Measurements from ENCODE around the gene TMEM150C.

Gene TMEM150C

DNA sequence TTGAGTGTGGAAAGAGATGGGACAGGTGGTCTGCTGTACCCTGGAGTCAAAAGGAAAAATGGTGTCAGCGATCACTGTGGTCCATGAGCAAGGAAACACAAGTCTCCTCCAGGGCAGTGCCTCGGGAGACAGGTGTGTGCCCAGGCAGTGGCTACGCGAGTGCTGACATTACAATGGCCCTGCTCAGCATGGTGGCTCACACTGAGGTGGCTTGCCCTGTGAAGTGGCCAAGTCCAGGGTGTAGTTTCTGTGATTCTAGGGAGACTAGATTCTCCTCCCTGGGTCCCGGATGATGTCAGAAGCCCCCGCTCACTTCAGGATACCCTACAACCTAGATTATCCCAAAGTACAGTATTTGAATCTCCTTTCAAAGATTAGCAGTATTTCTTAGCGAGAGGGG is 44.8 kb upstream of the TMEM150C start:
- no peak overlapping the region for H3K4me2 ChIP-seq (ENCODE audit: low read length)
- H3F3A ChIP-seq (ENCODE audit: control insufficient read depth, insufficient read depth): no peaks in the 10 kb centered on the region
- H3K27ac ChIP-seq (ENCODE audit: low read depth, low read length): no peak overlapping the region
- TF ChIP-seq EZH2phosphoT487 (IDR thresholded peaks at IDR 0.05; ENCODE audit: borderline replicate concordance, low read length): no peak
- TF ChIP-seq, protein P1, sequence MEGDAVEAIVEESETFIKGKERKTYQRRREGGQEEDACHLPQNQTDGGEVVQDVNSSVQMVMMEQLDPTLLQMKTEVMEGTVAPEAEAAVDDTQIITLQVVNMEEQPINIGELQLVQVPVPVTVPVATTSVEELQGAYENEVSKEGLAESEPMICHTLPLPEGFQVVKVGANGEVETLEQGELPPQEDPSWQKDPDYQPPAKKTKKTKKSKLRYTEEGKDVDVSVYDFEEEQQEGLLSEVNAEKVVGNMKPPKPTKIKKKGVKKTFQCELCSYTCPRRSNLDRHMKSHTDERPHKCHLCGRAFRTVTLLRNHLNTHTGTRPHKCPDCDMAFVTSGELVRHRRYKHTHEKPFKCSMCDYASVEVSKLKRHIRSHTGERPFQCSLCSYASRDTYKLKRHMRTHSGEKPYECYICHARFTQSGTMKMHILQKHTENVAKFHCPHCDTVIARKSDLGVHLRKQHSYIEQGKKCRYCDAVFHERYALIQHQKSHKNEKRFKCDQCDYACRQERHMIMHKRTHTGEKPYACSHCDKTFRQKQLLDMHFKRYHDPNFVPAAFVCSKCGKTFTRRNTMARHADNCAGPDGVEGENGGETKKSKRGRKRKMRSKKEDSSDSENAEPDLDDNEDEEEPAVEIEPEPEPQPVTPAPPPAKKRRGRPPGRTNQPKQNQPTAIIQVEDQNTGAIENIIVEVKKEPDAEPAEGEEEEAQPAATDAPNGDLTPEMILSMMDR (IDR thresholded peaks at IDR 0.05; ENCODE audit: low read depth, low read length, poor library complexity, severe bottlenecking): no peak
- no peaks in the 10 kb centered on the region for H3K4me1 ChIP-seq (ENCODE audit: control insufficient read depth, low read length)
- H3K79me2 ChIP-seq (ENCODE audit: control insufficient read depth, low read length): no peaks in the 10 kb centered on the region
- H3K9me2 ChIP-seq (replicated peaks; ENCODE audit: control insufficient read depth, low read length): no peaks in the 10 kb centered on the region; the same call in 1 of the 2 replicates
- H3K9me3 ChIP-seq (ENCODE audit: control insufficient read depth, insufficient read depth, low read length): no peaks in the 10 kb centered on the region
- no peaks in the 10 kb centered on the region for H4K20me1 ChIP-seq (ENCODE audit: control insufficient read depth, insufficient read depth, low read depth, low read length)
- H3K4me3 ChIP-seq (ENCODE audit: low read length): no peak overlapping the region
- 0 out of 2 replicates have a peak, but pooled peaks cover 9% of the 10 kb centered on the region for H3K27me3 ChIP-seq (ENCODE audit: control insufficient read depth, low read length)
- no peaks in the 10 kb centered on the region for H3K36me3 ChIP-seq (ENCODE audit: control insufficient read depth, low read length)

DNA sequence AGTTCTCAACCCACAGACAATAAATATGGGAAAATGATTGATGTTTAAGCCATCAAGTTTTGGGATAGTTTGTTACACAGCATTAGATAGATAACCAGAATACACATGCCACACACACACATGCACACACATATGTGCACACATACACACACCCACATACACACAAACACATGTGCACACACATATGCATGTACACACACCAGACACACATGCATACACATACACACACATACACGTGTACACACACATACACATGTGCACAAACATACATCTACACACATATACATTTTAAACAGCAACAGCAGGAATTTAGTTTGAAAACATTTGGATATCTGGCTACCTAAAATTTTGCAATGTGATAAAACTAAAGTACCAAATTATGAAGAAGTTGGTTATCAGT is 42.7 kb upstream of the TMEM150C start:
- Histone ChIP-seq H3K27me3 (ENCODE audit: control insufficient read depth, low read length) (0 out of 2 replicates have a peak, but pooled peaks cover 4% of the 10 kb centered on the region), H4K20me1 (ENCODE audit: control insufficient read depth, insufficient read depth, low read depth, low read length) (no peaks in the 10 kb centered on the region), H3K27ac (ENCODE audit: low read depth, low read length) (no peak overlapping the region), H3K4me2 (ENCODE audit: low read length) (no peak overlapping the region), H3F3A (ENCODE audit: control insufficient read depth, insufficient read depth) (no peaks in the 10 kb centered on the region), H3K36me3 (ENCODE audit: control insufficient read depth, low read length) (no peaks in the 10 kb centered on the region), H3K9me2 (replicated peaks; ENCODE audit: control insufficient read depth, low read length) (no peaks in the 10 kb centered on the region; the same call in 1 of the 2 replicates), H3K4me3 (ENCODE audit: low read length) (no peak overlapping the region), H3K79me2 (ENCODE audit: control insufficient read depth, low read length) (no peaks in the 10 kb centered on the region), H3K4me1 (ENCODE audit: control insufficient read depth, low read length) (no peaks in the 10 kb centered on the region), H3K9me3 (ENCODE audit: control insufficient read depth, insufficient read depth, low read length) (no peaks in the 10 kb centered on the region)
- TF ChIP-seq, protein P1 (IDR thresholded peaks at IDR 0.05; ENCODE audit: low read depth, low read length, poor library complexity, severe bottlenecking): no peak
- TF ChIP-seq EZH2phosphoT487 (IDR thresholded peaks at IDR 0.05; ENCODE audit: borderline replicate concordance, low read length): no peak

DNA sequence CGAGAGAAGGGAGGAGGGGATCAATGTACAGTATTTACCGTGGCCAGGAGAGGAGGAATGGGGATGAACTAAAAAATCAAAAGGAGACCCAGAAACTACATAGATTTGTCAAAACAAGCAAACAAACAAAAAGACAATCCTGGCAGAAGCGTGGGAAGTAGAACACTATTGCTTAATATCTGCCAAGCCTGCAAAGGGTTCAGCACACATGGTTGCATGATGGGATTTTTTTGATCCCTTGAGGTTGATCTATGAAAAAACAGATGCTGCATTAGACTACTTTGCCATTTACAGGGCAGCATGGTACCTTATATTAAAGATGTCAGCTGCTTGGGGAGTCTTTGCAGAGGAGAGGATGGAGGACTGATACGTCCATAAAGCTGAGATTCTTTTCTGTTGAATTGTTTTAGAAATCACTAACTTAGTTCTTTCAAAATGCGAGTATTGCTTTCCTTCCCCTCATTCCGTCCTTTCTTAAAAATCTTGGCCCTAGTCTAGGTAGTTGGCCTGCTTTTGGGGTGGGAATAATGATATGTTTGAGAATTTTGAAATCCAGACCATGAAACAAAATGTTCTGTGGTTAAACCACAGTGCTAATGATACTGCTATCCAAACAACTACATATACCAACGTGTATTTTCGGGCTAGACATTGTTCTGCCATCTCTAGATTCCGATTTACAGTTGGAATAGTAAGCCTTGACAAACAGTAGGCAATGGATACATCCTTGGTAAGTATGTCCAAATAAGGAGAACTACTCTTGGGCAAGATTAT is 39.6 kb upstream of the TMEM150C start:
- H3K27ac ChIP-seq (ENCODE audit: low read depth, low read length): no peak overlapping the region
- no peaks in the 10 kb centered on the region for H3K36me3 ChIP-seq (ENCODE audit: control insufficient read depth, low read length)
- H3K4me1 ChIP-seq (ENCODE audit: control insufficient read depth, low read length): no peaks in the 10 kb centered on the region
- no peaks in the 10 kb centered on the region for H3K9me3 ChIP-seq (ENCODE audit: control insufficient read depth, insufficient read depth, low read length)
- H3K27me3 ChIP-seq (ENCODE audit: control insufficient read depth, low read length): 0 out of 2 replicates have a peak, but pooled peaks cover 4% of the 10 kb centered on the region
- no peaks in the 10 kb centered on the region; the same call in 1 of the 2 replicates for H3K9me2 ChIP-seq (replicated peaks; ENCODE audit: control insufficient read depth, low read length)
- no peaks in the 10 kb centered on the region for H3F3A ChIP-seq (ENCODE audit: control insufficient read depth, insufficient read depth)
- H4K20me1 ChIP-seq (ENCODE audit: control insufficient read depth, insufficient read depth, low read depth, low read length): no peaks in the 10 kb centered on the region
- TF ChIP-seq, protein P1 (IDR thresholded peaks at IDR 0.05; ENCODE audit: low read depth, low read length, poor library complexity, severe bottlenecking): no peak
- TF ChIP-seq EZH2phosphoT487 (IDR thresholded peaks at IDR 0.05; ENCODE audit: borderline replicate concordance, low read length): no peak
- H3K79me2 ChIP-seq (ENCODE audit: control insufficient read depth, low read length): no peaks in the 10 kb centered on the region
- H3K4me2 ChIP-seq (ENCODE audit: low read length): no peak overlapping the region
- no peak overlapping the region for H3K4me3 ChIP-seq (ENCODE audit: low read length)
